Adrenal gland (tissue), 5 donors: Measurements from ENCODE around the gene LSM2.

ENCODE experiments used
- POLR2A ChIP-seq, 2 donors: fragments of 450-650 bp; IDR thresholded peaks; one replicate each; pipeline ENCODE4 v1.6.1; 2017; ENCODE audit warnings: antibody characterized with exemption in 2 of 2, mild to moderate bottlenecking in 2 of 2, moderate library complexity in 1 of 2
- TF ChIP-seq, protein P1 (sequence below), 6 experiments: fragments of 450-650 bp in 4 of 6; fragments of 200-600 bp in 2 of 6; sonication (generic) in 1 of 6; IDR thresholded peaks; 1 replicate in 5 of 6; 2 replicates in 1 of 6; pipeline versions ENCODE4 v1.5.1 to v1.8.0; 2016 to 2021; ENCODE audit warnings: antibody characterized with exemption in 6 of 6, mild to moderate bottlenecking in 2 of 6, moderate library complexity in 1 of 6
- donor health status: DM: no; HTN: no; CAD: no.

DNA sequence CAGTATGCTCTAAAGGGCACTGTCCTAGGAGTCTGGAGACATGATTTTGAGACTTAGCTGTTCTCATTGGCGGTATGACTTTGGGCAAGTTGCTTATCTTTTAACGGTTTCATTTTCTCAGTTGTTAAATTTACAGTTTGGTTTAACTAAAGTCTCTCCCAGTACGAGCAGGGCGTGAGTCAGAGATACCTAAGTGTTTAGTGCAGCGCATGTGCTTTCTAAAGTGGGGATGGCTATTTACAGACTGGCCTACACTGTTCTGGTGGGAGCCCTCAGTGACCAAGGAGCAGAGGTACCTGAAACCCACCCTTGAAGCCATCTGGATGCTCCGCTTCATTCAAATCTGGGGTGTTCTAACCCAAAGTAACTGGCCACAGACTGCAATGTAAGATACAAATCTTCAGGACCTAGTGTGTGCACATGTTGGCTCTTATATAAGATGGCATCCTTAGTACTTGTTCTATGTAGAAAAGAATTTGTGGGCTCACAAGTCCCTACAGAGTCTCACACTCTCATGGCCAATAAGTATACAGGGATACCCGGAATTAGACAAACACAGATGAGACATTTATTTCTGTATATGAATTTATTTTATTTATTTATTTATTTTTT lies 56.2 kb downstream of the LSM2 start:
- TF ChIP-seq, protein P1, sequence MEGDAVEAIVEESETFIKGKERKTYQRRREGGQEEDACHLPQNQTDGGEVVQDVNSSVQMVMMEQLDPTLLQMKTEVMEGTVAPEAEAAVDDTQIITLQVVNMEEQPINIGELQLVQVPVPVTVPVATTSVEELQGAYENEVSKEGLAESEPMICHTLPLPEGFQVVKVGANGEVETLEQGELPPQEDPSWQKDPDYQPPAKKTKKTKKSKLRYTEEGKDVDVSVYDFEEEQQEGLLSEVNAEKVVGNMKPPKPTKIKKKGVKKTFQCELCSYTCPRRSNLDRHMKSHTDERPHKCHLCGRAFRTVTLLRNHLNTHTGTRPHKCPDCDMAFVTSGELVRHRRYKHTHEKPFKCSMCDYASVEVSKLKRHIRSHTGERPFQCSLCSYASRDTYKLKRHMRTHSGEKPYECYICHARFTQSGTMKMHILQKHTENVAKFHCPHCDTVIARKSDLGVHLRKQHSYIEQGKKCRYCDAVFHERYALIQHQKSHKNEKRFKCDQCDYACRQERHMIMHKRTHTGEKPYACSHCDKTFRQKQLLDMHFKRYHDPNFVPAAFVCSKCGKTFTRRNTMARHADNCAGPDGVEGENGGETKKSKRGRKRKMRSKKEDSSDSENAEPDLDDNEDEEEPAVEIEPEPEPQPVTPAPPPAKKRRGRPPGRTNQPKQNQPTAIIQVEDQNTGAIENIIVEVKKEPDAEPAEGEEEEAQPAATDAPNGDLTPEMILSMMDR (IDR thresholded peaks at IDR 0.05): no peak
- no peak for TF ChIP-seq POLR2A (IDR thresholded peaks at IDR 0.05)
